ENCODE data around the gene ITGAV. TPM values are rescaled to one million over a fixed set of nuclear protein-coding genes. Genes with fewer than 3 reads are reported as not detected.
A peak's percentile ranks its signal among the peaks of the same experiment; 100 is the strongest.
"Not testable (repeated sequence)": the region's sequence is repeated elsewhere in the genome, so short reads cannot be mapped to it uniquely, and the experiment has no call there.

Gene ITGAV
- polyA plus RNA-seq, 6 donors from 2014 or later, result 0.07 to 0.74 (median 0.43) TPM; not detected in 2

DNA sequence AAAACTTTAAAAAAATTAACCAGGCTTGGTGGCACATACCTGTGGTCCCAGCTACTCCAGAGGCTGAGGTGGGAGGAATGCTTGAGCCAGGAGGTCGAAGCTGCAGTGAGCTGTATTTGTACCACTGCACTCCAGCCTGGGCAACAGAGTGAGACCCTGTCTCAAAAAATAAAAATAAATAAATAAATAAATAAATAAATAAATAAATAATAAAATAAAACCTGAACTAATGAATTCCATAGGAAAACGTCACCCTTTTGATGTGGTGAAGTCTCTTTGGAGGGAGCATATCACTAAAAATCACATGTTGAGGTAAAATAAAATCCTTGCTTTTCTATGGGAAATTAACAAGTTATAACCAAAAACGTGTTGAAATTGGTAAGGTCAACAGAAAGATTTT is 29.6 kb upstream of the ITGAV start:
- DNase-seq, result no peak
- peaks cover 0 to 7% (median 2%) of the 10 kb centered on the region in 7 donors for H3K9me3 Mint-ChIP-seq
- no peaks in the 10 kb centered on the region for H3K4me1 Mint-ChIP-seq

DNA sequence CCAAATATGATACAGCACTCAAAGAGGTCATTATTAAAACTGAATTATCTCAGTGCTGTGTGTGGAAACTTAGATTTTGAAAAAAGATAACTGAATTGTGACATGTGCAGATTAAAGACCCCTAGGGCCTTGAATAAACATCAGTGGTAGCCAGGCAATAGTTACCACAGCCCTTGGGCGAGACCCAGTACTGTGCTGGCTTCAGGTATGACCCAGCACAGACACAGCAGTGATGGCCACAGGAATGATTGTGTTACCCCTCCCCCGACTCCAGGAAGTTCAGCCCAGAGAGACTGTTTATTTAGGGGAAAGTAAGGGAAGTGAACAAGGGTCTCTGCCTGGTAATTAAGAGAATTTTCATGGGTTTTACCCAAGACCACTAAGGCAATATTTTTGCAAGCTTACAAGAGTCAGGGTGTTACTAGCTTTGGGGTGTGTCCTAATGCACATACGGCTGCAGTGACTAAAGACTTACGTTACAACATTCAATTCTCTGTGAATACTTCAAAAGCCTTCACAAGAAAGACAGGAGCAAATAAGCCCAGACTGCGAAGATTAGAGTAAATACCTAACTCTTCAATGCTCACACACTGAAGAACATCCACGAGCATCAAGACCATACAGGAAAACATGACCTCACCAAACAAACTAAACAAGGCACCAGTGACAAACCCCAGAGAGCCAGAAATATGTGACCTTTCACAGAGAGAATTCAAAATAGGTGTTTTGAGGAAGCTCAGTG is 28.2 kb upstream of the ITGAV start:
- Mint-ChIP-seq H3K9me3 (peaks cover 0 to 7% (median 2%) of the 10 kb centered on the region in 7 donors), H3K4me1 (no peaks in the 10 kb centered on the region)
- no peak for ATAC-seq (ENCODE audit: low read depth in 2 of 2)

More for the DNA sequence above, 29.6 kb upstream of the ITGAV start:
- Mint-ChIP-seq H3K36me3 (peaks cover 7 to 8% of the 10 kb centered on the region in 2 donors), H3K27me3 (peaks cover 5 to 27% (median 10%) of the 10 kb centered on the region in 3 donors), H3K4me3 (no peak overlapping the region), H3K27ac (no peak overlapping the region)
- ATAC-seq (ENCODE audit: low read depth in 2 of 2), result no peak

DNA sequence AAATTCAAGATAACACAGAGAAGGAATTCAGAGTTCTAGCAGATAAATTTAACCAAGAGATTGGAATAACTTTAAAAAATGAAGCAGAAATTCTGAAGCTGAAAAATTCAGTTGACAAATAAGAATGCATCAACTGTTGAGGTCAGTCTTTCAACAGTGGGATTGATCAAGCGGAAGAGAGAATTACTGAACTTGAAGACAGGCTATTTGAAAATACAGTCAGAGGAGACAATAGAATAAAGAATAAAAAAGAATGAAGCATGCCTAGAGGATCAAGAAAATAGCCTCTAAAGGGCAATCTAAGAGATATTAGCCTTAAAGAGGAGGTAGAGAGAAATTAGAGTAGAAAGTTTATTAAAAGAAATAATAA is 27.7 kb upstream of the ITGAV start:
- DNase-seq, result no peak
- peaks cover 7 to 8% of the 10 kb centered on the region in 2 donors for H3K36me3 Mint-ChIP-seq
- H3K4me3 Mint-ChIP-seq, result no peak overlapping the region
- peaks cover 5 to 27% (median 10%) of the 10 kb centered on the region in 3 donors for H3K27me3 Mint-ChIP-seq
- H3K9me3 Mint-ChIP-seq, result peaks cover 0 to 7% (median 2%) of the 10 kb centered on the region in 7 donors
- no peak for ATAC-seq (ENCODE audit: low read depth in 2 of 2)
- no peaks in the 10 kb centered on the region for H3K4me1 Mint-ChIP-seq
- H3K27ac Mint-ChIP-seq, result peak overlapping the region in 1 of 6 donors; percentile 0

More for the DNA sequence above, 28.2 kb upstream of the ITGAV start:
- no peak for DNase-seq
- H3K36me3 Mint-ChIP-seq, result peaks cover 7 to 8% of the 10 kb centered on the region in 2 donors
- H3K27me3 Mint-ChIP-seq, result peaks cover 5 to 27% (median 10%) of the 10 kb centered on the region in 3 donors
- no peak overlapping the region for H3K4me3 Mint-ChIP-seq
- no peak overlapping the region for H3K27ac Mint-ChIP-seq

DNA sequence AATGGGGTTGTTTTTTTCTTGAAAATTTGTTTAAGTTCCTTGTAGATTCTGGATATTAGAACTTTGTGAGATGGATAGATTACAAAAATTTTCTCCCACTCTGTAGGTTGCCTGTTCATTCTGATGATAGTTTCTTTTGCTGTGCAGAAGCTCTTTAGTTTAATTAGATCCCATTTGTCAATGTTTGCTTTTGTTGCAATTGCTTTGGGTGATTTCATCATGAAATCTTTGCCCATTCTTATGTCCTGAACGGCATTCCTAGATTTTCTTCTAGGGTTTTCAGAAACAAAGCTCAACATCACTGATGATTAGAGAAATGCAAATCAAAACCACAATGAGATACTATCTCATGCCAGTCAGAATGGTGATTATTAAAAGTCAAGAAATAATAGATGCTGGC is 21.3 kb upstream of the ITGAV start:
- H3K27ac Mint-ChIP-seq; DNase-seq; ATAC-seq (ENCODE audit: low read depth in 2 of 2); H3K4me1 Mint-ChIP-seq; H3K4me3 Mint-ChIP-seq; H3K27me3 Mint-ChIP-seq; H3K36me3 Mint-ChIP-seq; H3K9me3 Mint-ChIP-seq: not testable (repeated sequence)

DNA sequence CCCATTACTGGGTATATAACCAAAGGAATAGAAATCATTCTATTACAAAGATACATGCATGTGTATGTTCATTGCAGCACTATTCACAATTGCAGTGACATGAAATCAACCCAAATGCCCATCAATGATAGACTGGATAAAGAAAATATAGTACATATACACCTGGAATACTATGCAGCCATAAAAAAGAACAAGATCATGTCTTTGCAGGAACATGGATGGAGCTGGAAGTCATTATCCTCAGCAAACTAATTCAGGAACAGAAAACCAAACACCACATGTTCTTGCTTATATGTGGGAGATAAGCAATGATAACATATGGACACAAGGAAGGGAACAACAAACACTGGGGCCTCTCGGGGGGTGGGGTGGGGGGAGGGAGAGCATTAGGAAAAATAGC is 20.7 kb upstream of the ITGAV start:
- not testable (repeated sequence) for H3K9me3 Mint-ChIP-seq; ATAC-seq (ENCODE audit: low read depth in 2 of 2); DNase-seq; H3K4me1 Mint-ChIP-seq; H3K36me3 Mint-ChIP-seq; H3K27me3 Mint-ChIP-seq; H3K4me3 Mint-ChIP-seq; H3K27ac Mint-ChIP-seq

DNA sequence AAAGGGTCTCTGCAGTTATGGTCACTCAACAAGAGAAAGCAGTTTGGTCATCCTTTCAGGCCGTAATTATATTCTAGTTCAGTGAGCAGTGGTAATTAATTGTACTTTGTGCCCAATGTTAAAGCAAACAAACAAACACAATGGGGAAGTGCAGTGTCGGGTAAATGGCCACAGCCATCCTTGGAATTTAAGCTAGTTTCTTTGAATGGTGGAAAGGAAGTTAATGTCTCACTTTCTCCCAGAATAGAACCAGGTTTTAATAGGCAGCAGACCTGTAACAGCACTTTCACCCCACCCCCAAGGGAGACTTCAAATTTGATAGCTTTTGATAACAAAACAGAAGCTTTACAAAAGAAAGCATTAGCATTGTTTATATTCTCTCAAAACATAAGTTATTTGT is 20.0 kb upstream of the ITGAV start:
- Mint-ChIP-seq H3K27ac (no peak overlapping the region), H3K4me3 (no peak overlapping the region), H3K4me1 (no peaks in the 10 kb centered on the region), H3K27me3 (no peaks in the 10 kb centered on the region), H3K36me3 (no peaks in the 10 kb centered on the region), H3K9me3 (peaks cover 0 to 4% (median 0%) of the 10 kb centered on the region in 7 donors)
- ATAC-seq (ENCODE audit: low read depth in 2 of 2) (no peak), DNase-seq (no peak)

DNA sequence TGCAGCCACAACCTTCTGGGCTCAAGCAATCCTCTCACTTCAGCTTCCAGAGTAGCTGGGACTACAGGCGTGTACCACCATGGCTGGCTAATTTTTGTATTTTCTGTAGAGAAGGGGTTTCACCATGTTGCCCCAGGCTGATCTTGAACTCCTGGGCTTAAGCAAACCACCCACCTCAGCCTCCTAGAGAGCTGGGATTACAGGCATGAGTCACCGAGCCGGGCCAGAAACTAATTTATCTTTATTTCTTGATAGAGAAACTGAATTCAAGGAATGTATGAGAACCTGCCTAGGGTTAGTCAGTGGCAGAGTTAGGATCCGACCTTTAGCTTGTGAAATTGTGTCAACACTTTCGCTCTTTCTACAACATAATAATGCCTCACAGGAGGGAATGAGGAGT is 19.3 kb upstream of the ITGAV start:
- no peak for DNase-seq
- H3K27ac Mint-ChIP-seq, result no peak overlapping the region
- no peak for ATAC-seq (ENCODE audit: low read depth in 2 of 2)

DNA sequence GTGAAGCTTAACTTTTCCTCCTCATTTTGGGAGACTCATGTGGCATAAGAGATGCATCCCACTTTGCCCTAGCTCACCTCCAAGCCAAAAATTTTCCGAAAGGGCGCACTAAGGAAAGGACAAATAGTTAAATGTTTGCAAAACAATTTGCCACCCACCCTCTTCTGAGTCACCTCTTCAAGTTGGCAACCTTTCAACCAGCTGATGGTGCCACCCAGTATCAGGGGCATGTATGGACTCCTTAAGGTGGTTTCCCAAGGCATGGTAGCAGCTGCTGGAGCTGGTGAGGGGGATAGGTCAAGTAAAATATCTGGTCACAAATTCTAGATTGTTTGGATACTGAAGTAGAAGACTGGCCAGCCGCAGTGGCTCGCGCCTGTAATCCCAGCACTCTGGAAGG is 17.2 kb upstream of the ITGAV start:
- peaks cover 0 to 7% (median 0%) of the 10 kb centered on the region in 3 donors for H3K27me3 Mint-ChIP-seq
- H3K36me3 Mint-ChIP-seq, result no peaks in the 10 kb centered on the region
- H3K4me1 Mint-ChIP-seq, result no peaks in the 10 kb centered on the region
- ATAC-seq (ENCODE audit: low read depth in 2 of 2) (no peak), DNase-seq (no peak)
- no peak overlapping the region for H3K4me3 Mint-ChIP-seq
- peak overlapping the region in 1 of 6 donors; percentile 62 for H3K27ac Mint-ChIP-seq
- H3K9me3 Mint-ChIP-seq, result peaks cover 0 to 4% (median 0%) of the 10 kb centered on the region in 7 donors

More for the DNA sequence above, 19.3 kb upstream of the ITGAV start:
- no peaks in the 10 kb centered on the region for H3K4me1 Mint-ChIP-seq
- no peaks in the 10 kb centered on the region for H3K27me3 Mint-ChIP-seq
- H3K36me3 Mint-ChIP-seq, result no peaks in the 10 kb centered on the region
- H3K9me3 Mint-ChIP-seq, result peaks cover 0 to 4% (median 0%) of the 10 kb centered on the region in 7 donors
- H3K4me3 Mint-ChIP-seq, result no peak overlapping the region

DNA sequence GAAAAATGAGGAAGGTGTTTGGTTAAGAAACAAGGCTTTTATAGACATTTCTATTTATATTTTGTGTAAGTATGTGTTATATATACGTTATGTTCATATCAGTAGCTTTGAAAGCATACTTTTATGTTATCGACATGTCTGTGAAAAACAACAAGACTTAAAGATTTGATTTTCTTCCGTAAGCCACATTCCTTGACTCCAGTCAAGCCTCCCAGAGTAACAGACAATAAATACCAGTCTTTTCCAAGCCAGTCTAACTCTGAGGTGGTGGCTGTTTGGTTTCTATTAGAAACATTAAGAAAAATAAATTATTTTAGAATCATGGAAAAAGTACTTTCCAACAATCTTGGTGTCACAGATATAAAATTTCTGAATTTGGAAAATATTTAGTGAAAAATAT is 16.3 kb upstream of the ITGAV start:
- ATAC-seq (ENCODE audit: low read depth in 2 of 2) (no peak), DNase-seq (no peak)
- no peak overlapping the region for H3K4me3 Mint-ChIP-seq
- no peaks in the 10 kb centered on the region for H3K4me1 Mint-ChIP-seq
- H3K27me3 Mint-ChIP-seq, result peaks cover 0 to 8% (median 0%) of the 10 kb centered on the region in 3 donors
- H3K36me3 Mint-ChIP-seq, result no peaks in the 10 kb centered on the region
- H3K9me3 Mint-ChIP-seq, result no peaks in the 10 kb centered on the region
- H3K27ac Mint-ChIP-seq, result no peak overlapping the region

DNA sequence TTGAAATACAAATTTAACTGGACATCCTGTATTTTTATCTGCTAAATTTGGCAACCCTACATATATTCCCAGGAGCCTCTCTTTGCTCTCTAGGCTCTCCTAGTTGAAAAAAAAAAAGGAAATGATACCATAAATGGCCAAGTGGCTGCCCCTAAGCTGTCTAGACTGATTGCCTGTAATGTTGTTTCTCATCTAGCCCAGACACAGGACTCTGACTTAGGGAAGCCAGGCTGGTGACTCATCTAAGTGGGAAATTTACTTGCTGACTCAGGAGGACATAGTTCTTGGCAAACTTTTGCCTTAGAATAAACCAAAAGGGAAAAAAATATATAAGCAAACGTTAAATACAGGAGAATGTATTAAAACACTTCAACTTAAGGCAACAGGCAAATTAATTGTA is 14.6 kb upstream of the ITGAV start:
- Mint-ChIP-seq H3K4me1 (no peaks in the 10 kb centered on the region), H3K27me3 (peaks cover 0 to 8% (median 0%) of the 10 kb centered on the region in 3 donors), H3K4me3 (no peak overlapping the region), H3K9me3 (no peaks in the 10 kb centered on the region), H3K27ac (peak overlapping the region in 2 of 6 donors; percentile 20 to 54), H3K36me3 (no peaks in the 10 kb centered on the region)
- ATAC-seq (ENCODE audit: low read depth in 2 of 2) (no peak), DNase-seq (no peak)

DNA sequence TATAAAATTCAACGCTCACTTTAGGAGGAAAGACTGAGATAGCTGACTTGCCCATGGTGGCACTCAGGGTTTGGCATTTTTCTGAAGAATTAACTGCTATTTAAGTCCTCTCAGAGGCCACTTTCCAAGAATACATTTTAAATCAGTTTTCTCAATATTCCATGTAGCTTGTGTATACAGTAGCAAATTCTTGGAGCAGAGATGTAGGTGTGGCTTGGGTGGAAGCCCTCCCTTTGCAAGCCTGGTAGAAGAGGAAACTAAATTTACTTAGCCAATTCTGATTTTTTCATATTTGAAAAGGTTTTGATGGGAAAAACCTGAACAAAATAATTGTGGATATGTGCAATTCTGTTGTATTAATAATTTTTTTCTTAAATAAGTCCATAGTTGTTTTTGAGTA is 14.0 kb upstream of the ITGAV start:
- Mint-ChIP-seq H3K36me3 (no peaks in the 10 kb centered on the region), H3K27me3 (peaks cover 0 to 8% (median 0%) of the 10 kb centered on the region in 3 donors), H3K9me3 (no peaks in the 10 kb centered on the region), H3K4me3 (no peak overlapping the region), H3K4me1 (no peaks in the 10 kb centered on the region), H3K27ac (no peak overlapping the region)
- ATAC-seq (ENCODE audit: low read depth in 2 of 2), result no peak
- no peak for DNase-seq

DNA sequence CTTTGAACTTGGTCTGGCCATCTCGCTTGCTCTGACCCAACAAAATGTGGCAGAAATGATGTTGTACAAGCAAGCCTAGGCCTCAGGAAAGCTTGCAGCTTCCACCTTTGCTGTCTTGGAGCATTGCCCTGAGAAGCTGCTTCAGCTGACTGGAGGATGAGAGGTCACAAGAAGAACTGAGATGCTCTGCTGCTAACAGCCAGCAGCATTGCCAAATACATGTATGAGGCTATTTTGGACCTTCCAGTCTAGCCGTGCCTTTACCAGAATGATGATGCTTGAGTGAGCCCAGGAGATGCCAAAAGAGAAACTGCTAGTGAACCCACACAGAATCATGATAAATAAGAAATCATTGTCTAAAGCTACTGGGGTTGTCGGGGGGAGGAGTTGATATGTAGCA is 13.2 kb upstream of the ITGAV start:
- no peaks in the 10 kb centered on the region for H3K4me1 Mint-ChIP-seq
- ATAC-seq (ENCODE audit: low read depth in 2 of 2) (no peak), DNase-seq (no peak)
- no peak overlapping the region for H3K27ac Mint-ChIP-seq
- no peak overlapping the region for H3K4me3 Mint-ChIP-seq
- no peaks in the 10 kb centered on the region for H3K36me3 Mint-ChIP-seq
- H3K27me3 Mint-ChIP-seq, result peaks cover 0 to 8% (median 0%) of the 10 kb centered on the region in 3 donors
- H3K9me3 Mint-ChIP-seq, result no peaks in the 10 kb centered on the region

DNA sequence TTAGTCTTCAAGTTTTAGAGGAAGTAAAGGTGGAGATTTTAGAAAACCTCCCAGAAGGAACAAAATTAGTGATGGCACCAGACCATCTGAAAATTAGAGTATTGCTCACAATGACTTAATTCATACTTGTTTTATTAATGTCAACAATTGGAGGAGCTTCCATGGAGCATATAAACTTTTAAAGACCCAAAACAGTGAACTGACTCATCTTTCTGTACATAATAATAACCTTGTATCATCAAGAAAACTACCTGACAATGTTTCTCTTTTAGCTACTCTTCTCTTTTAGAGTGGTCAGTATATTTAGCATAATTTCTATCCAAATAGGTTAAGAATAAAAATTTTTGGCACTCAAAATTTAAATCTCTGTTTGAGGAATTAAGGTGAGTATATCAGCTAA is 7.2 kb upstream of the ITGAV start:
- no peaks in the 10 kb centered on the region for H3K9me3 Mint-ChIP-seq
- no peak overlapping the region for H3K4me3 Mint-ChIP-seq
- no peak for DNase-seq
- H3K27ac Mint-ChIP-seq, result no peak overlapping the region
- H3K36me3 Mint-ChIP-seq, result no peaks in the 10 kb centered on the region
- no peak for ATAC-seq (ENCODE audit: low read depth in 2 of 2)
- H3K27me3 Mint-ChIP-seq, result peaks cover 12 to 17% (median 13%) of the 10 kb centered on the region in 3 donors
- H3K4me1 Mint-ChIP-seq, result no peaks in the 10 kb centered on the region

DNA sequence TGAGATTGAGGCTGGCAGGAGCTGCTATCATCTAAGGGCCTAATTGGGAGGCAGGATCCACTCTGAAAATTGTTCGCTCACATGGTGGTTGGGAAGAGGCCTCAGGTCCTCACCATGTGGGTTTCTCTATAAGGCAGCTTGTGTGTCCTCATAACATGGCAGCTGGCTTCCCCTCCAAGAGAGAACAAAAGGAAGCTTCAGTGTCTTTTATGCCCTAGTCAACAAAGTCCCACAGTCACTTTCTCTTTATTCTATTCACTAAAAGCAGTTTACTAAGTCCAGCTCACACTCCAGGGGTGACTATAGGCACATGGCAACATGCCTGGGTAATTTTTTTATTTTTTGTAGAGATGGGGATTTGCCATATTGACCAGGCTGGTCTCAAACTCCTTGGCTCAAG is 5.8 kb upstream of the ITGAV start:
- DNase-seq (no peak), ATAC-seq (ENCODE audit: low read depth in 2 of 2) (no peak)
- Mint-ChIP-seq H3K27ac (no peak overlapping the region), H3K36me3 (no peaks in the 10 kb centered on the region), H3K4me1 (peaks cover 3% of the 10 kb centered on the region in 3 donors), H3K27me3 (peaks cover 12 to 16% (median 13%) of the 10 kb centered on the region in 3 donors), H3K4me3 (no peak overlapping the region), H3K9me3 (no peaks in the 10 kb centered on the region)
